NAMALWA (cell line): Measurements from ENCODE around the gene PTPRM.
A peak's percentile ranks its signal among the peaks of the same experiment; 100 is the strongest.

Experiments used
- DNase-seq: peaks from one replicate; pipeline ENCODE4 v3.0.0-alpha.2; 2015; ENCODE audit warnings: low spot score

Gene PTPRM

GRCh38 chr18:8175501-8176061 lies 608.5 kb downstream of the PTPRM start:
- no peak for DNase-seq

DNA sequence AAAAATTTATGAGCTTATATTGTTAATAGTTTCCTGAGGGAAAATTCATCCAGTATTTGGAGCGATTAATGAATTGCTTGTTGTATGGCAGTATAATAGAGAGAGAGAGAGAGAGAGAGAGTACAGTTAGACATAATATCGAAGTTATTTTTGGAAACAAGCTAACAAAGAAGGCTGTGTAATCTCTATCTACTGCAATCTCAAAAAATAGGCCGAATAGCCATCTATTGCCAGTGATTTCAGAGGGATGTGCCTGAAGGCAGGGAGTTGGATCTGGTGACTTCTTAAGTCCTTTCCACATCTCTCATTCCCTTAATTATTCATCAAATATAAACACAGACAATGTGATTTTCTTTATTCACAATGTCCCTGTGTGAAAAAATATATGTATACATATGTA lies 609.0 kb downstream of the PTPRM start:
- DNase-seq = no peak

GRCh38 chr18:8176554-8176953 lies 609.4 kb downstream of the PTPRM start:
- DNase-seq = no peak

GRCh38 chr18:8177330-8178016 lies 610.4 kb downstream of the PTPRM start:
- peak; percentile 15 for DNase-seq

DNA sequence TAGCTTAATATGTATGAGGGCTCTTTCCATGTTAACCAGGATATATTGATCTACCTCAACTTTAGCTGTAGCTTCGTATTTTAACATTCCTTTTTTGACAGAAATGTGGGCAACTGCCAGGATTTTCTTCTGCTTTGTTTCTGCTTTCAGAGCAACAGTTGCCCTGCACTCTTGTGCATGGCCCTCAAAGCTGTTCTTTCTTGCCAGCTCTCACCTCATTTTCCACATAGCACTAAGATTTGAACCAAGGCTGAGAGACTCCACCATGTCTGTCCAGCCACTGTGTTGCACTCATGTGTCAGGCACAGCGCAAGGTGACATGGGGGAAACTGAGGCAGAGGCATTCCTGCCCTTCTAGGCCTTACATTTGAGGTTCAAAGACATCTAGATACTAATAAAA lies 619.3 kb downstream of the PTPRM start:
- no peak for DNase-seq

DNA sequence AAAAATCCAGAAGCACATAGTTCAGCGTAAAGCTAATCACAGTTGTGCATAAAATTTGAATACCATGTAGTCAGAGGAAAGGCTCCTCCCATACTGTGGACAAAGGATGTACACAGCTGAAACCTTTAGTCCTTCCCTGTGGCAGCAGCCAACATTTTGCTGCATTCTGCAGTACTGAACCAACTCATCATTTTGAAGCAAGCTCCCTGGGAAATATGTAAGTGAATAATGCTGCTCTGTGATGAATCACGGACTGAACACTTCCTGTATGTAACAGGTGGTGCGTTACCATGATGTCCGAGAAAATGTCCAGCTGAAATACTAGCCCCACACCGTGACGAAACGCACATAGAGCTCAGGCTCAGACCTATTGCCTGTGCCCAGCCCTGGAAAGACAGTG lies 621.1 kb downstream of the PTPRM start:
- DNase-seq = no peak

GRCh38 chr18:8190980-8191379 lies 623.9 kb downstream of the PTPRM start:
- DNase-seq = no peak

GRCh38 chr18:8194431-8194830 lies 627.3 kb downstream of the PTPRM start:
- DNase-seq = no peak

DNA sequence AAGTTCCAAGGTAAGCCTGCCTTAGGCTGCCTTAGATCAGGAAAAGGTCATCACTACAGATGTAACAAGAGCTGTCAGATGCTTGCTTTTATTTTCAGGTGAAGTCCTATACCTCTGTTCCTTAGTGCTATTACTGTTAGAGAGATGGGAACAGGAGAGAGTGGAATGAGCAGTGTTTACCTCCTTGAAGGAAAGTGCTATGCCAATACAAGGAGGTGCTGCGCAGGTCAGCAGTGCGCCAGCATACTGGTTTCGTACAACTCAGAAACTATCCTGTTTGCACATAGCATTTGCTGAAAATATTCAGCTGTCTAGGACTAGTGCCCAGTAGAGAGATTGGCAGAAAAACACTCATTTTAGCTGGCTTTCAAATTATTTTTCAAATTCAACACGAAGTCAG lies 629.1 kb downstream of the PTPRM start:
- no peak for DNase-seq

GRCh38 chr18:8197499-8197898 lies 630.4 kb downstream of the PTPRM start:
- DNase-seq = no peak

- DNase-seq = no peak
These were observed 640.9 kb downstream of the PTPRM start for GRCh38 chr18:8207996-8208395.

DNA sequence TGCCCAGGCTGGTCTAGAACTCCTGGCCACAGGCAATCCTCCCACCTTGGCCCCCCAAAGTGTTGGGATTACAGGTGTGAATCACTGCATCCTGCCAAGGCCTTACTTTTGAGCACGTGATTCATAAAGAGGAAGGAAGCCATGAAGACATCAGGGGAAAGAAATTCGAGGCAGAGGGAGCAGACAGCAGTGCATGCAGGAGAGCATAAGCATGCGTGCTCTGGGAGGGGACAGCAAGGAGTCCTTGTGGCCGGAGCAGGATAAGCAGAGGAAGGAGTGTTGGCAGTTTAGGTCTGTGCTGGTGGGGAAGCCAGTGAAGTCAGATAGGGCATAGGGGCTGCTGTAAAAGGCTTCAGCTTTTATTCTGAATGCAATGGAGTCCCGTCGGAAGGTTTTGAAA lies 641.6 kb downstream of the PTPRM start:
- no peak for DNase-seq

DNA sequence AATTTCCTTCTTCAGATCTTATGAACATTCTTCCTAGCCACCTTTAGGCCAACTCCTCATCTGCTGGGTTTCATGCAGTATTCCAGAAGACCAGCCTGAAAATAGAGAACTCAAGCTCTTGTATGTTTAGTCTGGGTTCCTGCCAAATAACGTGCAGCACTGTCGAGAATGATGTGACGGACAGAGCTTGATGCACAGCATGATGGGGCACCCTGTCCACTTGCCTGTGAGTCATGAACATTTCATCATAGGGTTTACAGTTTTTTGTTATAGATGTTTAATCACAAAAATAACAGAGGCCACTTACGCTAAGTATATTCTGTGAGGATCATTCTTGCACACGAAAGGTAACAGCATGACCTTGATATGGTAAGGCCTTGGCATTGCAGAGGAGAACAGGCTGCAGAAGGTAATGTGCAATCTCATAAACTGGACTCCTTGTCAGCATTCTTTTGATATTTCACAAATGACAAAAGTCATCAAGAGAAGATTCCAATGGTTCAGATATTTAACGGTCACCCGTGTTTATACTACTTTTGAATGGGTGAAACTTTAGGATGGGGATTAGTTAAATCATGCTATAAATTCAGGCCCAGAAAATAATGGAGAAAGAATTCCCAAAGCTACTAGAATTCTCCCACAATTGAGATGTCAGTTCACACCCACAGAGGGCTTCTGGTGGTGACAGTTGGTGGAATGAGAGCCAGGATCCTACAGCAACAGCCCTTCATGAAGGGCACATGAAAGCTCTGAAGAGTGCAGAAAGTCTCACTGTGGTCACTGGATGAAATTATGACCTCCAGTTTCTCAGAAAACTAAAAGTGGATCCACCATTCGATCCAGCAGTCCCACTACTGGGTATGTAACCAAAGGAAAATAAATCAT lies 646.0 kb downstream of the PTPRM start:
- no peak for DNase-seq

DNA sequence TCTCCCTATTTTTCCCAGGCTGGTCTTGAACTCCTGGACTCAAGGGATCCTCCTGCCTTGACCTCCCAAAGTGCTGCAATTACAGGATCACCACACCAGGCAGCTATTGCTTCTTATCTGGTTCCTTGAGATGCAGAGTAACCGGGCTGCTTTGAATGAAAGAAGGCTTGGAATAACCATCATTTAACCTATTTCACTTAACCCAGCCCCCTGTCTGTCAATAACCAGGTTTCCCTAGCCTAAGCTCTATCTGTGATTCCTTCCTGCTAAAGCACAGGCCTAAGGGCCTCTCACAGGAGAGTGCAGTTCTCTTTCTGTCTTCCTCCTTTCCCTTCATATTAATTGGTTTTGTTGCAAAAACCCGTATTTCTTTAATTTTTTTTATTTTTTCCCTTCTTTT lies 648.6 kb downstream of the PTPRM start:
- no peak for DNase-seq

- DNase-seq = no peak
These were observed 650.0 kb downstream of the PTPRM start for GRCh38 chr18:8217051-8217564.

- DNase-seq = no peak
These were observed 651.1 kb downstream of the PTPRM start for GRCh38 chr18:8218197-8218596.

- no peak for DNase-seq
These were observed 654.3 kb downstream of the PTPRM start for GRCh38 chr18:8221452-8221851.

DNA sequence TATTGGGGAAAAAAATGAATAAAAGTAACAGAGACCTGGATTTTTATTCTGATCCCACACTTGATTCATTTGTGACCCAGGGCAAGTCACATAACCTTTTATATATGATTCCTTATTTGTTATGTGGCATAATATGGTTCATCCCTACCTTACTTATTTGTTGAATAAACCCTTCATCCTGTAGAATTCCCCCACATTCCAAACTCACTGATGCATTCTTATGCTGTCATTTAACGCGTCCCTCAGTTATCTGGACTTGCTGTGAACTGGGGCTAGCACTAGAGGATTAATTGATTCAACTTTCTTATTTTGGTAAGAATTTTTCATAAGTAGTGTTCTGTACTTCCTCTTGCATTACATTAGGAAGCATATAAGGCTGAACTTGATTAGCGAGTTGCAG lies 657.5 kb downstream of the PTPRM start:
- DNase-seq = no peak

DNA sequence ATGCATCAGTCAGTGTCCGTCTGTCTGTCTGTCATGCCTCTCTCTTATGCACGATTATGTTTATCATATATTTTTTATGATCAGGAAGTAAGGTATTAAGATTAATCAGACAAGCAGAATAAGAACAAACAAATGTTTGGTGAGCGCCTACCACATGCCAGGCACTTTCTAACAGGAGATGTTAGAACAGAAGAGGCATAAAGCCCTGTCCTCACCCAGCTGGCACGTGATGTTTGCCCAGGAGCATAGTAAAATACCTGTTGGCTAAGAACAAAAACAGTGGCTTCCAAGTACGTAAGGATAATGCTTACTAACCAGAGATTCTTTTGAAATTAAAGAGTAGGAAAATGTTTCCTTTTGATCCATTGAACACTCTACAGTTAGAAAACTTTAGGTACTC lies 661.9 kb downstream of the PTPRM start:
- DNase-seq = no peak

DNA sequence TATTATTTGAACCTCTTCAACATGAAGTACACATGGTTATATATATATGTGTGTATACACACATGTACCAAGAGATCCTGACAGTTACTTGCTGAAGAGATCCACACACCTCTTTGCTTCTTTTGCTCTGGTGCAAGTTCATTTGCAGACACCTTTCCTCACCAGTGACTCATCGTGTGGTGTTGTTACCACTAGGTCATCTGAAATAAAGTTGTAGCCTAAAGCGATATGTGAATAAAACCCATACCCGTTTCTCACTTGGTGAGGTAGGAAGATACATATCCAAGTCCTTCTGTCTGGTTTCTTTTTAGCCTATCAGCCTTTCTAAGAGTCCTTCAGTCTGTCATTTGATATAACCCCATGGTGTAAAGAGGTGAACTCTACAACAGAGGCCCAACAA lies 662.7 kb downstream of the PTPRM start:
- no peak for DNase-seq

- DNase-seq = no peak
These were observed 664.2 kb downstream of the PTPRM start for GRCh38 chr18:8231316-8231715.

DNA sequence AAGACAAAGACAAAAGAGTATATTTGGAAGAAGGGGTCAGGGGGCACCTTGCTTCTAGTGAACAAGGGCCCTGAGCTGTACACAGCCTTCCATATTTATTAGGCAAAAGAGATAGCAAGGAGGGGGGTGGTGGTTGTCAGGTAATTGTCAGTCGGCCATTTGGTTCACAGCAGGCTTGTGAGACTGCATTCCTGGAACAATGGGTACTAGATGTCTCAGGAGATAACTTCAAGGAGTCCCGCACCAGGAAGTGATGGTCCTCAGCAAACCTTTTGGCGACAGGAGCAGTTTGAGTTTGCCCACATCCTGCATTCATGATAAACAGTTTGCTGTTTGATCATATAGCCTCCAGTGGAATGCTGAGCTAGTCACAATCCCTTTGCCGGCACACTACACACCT lies 665.7 kb downstream of the PTPRM start:
- no peak for DNase-seq

DNA sequence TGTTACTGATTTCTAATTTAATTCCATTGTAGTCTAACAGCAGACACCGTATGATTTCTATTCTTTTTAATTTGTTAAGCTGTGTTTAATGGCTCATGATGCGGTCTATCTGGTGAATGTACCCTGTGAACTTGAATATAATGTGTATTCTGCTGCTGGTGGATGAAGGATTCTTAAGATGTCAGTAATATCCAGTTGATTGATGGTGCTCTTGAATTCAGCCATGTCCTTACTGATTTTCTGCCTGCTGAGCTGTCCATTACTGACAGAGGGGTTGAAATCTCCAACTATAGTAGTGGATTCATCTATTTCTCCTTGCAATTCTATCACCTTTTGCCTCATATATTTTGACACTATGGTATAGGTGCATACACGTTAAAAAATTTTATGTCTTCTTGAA lies 668.8 kb downstream of the PTPRM start:
- DNase-seq = no peak
